Muscle of arm (tissue), 12 donors: ENCODE measurements around the gene VSIR. TPM values are rescaled to one million over a fixed set of nuclear protein-coding genes. Genes with fewer than 3 reads are reported as not detected.
A peak's percentile ranks its signal among the peaks of the same experiment; 100 is the strongest.

Experiments used
- DNase-seq: peaks from one replicate; pipeline ENCODE4 v3.0.0-alpha.2; 2013
- polyA plus RNA-seq, 12 donors: library from polyadenylated mRNA; unstranded; fragments of 120-200 nt; gene quantifications; one replicate each; pipeline ENCODE4 v1.2.1, GENCODE V29; 2013; ENCODE audit not compliant: insufficient read length in 12 of 12

The VSIR gene
- polyA plus RNA-seq, 12 donors = 26.2 to 57.2 (median 29.6) TPM; not detected in 1

- no peak for DNase-seq
These were observed 36.3 kb upstream of the VSIR start for GRCh38 chr10:71809628-71810027.

DNA sequence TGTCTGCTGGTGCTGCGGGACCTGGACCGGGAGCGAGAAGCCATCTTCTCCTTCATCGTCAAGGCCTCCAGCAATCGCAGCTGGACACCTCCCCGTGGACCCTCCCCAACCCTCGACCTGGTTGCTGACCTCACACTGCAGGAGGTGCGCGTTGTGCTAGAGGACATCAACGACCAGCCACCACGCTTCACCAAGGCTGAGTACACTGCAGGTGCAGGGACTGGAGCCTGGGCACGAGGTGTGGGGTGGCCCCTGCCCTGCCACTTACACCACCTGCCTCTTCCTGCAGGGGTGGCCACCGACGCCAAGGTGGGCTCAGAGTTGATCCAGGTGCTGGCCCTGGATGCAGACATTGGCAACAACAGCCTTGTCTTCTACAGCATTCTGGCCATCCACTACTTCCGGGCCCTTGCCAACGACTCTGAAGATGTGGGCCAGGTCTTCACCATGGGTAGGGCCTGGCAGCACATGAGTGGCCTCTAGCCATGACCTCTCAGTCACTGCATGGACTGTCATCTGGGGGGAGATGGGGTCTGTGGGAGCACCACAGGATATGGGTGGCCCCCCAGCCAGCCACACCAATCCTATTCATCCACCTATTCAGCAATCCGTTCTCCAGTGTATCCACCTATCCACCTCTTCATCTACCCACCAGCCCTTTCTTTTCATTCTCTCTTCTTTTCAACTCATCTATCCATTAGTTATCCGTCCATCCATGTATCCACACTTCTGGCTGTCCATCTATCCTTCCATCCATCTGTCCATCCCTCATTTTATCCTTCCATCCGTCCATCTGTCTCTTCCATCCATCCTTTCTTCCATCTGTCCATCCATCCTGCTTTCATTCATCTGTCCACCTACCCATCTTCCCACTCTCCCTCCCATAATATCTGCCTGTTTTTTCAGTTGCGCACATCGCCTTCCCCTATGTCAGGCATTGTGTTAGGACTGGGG is 34.5 kb upstream of the VSIR start:
- no peak for DNase-seq

DNA sequence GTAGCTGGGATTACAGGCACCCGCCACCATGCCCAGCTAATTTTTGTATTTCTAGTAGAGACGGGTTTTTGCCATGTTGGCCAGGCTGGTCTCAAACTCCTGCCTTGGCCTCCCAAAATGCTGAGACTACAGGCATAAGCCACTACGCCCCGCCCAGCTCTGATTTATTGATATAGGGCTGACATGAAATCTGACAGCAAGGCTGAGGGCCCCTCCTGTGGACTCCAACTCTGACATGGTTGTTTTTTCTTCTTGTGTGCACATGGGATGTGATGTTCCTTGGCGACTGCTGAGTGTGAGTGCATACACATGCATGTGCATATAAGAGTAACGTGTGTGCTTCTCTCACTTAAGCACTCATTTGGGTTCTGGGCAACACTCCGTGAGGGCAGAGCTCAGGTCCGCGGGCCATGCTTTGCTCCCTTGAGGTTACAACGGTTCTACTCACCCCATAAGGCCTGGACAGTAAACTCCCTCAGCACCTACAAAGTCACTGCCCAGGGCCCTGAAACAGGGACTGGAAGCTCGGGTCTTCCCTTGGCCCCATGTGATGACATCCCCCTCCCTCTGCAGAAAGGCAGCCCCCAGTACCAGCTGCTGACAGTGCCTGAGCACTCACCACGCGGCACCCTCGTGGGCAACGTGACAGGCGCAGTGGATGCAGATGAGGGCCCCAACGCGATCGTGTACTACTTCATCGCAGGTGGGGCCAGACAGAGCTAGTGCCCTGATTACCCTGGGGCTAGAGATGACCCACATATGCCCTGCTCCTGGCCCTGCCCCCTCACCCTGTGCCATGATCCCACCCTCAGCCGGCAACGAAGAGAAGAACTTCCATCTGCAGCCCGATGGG is 33.6 kb upstream of the VSIR start:
- DNase-seq = no peak

DNA sequence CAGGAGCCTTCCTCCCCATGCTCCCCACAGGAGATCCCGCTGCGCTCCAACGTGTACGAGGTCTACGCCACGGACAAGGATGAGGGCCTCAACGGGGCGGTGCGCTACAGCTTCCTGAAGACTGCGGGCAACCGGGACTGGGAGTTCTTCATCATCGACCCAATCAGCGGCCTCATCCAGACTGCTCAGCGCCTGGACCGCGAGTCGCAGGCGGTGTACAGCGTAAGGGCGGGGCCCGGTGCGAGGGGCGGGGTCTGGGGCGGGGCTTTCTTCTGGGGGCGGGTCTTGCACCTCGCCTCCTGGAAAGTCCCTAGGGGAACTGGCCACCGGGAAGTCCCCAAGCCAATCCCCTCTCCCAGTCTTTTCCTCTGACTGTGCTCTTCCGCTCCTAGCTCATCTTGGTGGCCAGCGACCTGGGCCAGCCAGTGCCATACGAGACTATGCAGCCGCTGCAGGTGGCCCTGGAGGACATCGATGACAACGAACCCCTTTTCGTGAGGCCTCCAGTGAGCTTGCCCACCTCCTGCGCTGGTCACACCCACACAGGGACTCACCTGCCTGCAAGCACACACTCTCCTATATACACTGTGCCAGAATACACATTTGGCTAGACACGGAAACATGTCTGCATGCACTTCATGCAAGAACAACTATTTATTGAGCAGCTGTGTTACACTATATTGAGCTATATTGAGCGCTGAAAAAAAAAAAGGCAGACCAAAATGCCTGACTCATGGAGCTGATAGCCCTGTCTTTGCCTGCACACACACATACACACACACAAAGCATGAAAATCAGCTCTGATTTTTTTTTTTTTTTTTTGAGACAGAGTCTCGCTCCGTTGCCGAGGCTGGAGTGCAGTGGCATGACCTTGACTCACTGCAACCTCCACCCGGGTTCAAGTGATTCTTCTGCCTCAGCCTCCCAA is 32.7 kb upstream of the VSIR start:
- DNase-seq = no peak

- DNase-seq = no peak
These were observed 30.8 kb upstream of the VSIR start for GRCh38 chr10:71804077-71804476.

DNA sequence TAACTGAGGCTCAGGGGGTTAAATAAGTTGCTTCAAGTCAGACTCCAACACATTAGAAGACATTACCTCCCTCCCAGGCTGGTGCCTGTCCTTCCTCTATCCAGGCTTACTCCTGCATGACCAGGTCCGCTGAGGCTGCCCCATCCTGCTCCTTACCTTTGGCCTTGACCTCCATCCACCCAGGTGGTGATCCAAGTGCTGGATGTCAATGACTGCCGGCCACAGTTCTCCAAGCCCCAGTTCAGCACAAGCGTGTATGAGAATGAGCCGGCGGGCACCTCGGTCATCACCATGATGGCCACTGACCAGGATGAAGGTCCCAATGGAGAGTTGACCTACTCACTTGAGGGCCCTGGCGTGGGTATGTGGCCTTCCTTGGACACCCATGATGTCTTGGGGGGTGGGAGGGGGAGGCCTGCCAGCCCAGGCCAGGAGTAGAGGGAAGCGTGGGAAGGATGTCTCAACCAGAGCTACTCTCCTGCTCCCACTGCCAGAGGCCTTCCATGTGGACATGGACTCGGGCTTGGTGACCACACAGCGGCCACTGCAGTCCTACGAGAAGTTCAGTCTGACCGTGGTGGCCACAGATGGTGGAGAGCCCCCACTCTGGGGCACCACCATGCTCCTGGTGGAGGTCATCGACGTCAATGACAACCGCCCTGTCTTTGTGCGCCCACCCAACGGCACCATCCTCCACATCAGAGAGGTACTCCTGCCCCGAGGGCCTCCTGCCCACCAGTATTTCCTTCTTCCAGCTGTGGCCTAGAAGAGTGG is 29.6 kb upstream of the VSIR start:
- DNase-seq = no peak

DNA sequence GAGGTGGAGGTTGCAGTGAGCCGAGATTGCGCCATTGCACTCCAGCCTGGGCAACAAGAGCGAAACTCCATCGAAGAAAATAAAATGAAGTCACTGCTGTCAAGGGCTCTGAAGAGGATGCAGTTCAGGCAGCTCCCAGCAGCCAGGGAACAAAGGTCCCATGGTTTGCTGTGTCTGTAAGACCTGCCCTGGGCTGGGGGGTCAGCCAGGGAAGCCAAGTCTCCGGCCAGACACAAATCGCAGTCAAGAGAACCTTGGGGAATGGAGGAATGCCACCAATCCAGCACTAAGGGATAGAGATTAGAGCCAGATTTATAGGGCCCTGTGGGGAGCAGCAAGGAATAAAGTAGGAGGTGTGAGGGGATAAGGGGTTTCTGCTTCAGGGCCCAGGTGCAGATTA is 28.9 kb upstream of the VSIR start:
- DNase-seq = no peak

- DNase-seq = no peak
These were observed 28.0 kb upstream of the VSIR start for GRCh38 chr10:71801361-71801760.

GRCh38 chr10:71799608-71800453 is 26.5 kb upstream of the VSIR start:
- DNase-seq = no peak

DNA sequence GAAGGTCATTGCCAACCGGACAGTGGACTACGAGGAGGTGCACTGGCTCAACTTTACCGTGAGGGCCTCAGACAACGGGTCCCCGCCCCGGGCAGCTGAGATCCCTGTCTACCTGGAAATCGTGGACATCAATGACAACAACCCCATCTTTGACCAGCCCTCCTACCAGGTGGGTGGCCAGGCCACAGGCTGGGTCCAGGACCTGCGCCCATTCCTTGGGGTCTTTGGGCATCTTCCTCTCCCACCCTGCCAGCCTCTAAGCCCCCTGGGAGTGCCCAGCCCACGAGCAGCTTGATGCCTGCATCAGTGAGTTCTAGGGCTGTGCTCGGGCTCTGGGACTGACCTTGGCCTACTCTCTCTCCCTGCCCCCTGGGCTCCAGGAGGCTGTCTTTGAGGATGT is 25.8 kb upstream of the VSIR start:
- no peak for DNase-seq

DNA sequence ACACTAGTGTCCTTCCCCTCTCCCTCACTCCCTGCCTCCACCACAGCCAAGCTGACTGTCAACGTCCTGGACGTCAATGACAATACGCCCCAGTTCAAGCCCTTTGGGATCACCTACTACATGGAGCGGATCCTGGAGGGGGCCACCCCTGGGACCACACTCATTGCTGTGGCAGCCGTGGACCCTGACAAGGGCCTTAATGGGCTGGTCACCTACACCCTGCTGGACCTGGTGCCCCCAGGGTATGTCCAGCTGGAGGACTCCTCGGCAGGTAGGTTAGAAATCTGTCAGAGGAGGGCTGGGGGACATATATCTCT is 24.9 kb upstream of the VSIR start:
- no peak for DNase-seq

DNA sequence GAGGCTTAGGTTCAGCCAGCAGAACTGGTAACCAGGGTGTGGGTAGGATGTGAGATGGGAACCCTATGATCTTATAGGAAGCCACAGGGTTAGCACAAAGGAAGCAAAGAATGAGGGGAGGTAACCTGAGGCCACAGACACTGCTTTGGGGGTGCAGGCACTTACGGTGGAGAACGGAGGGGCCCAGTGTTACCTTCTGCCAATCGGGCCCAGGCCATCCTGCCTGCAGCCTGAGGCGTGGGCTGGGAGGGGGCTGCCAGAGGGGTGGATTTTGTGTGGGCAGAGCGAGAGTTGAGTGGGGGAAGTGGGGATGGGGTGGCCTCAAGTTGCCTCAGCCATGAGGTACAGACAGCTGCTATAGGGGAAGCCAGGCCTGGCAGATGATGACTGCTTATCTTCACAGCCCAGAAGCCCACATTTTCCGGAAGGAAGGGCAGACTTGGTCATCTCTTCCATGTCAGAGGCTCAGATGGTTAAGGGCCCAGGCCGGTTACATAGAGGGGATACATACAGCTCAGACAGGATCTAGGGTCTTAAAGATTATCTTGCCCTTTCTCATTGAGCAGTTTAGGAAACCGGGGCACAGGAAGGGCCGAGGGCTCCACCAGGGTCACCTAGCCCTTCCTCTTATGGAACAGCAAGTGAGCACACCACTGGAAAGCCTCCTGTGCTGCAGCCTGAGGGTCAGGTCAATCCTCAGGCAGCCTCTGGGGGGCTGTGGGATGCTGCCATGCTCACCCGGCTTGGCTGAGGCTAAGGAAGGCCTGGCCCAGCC is 24.4 kb upstream of the VSIR start:
- no peak for DNase-seq

DNA sequence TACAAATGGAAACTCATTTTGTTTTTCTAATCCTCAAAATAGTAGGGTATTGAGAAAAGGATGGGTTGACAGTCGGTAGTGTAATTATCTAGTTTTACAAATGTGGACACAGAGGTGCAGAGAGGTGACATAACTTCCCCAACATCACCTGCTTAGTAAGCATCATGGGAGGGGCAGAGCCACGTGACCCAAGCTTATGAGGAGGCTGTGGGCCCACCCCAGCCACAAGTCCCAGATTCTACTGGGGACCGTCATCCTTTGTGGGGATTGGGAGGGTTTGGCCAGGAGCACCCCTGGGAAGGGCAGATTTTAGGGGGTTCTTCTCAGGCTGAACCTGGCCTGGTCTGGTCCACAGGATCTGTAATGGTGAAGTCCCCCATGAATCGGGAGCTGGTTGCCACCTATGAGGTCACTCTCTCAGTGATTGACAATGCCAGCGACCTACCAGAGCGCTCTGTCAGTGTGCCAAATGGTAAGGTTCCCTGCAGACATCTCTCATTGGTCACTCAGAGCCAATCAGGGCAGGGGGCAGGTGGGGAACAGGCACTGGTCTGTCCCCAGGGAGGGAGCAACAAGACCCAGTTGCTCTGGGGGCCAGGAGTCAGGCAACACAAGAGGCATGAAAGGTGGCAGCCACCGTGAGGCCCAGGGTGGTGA is 23.6 kb upstream of the VSIR start:
- no peak for DNase-seq

- peak; percentile 57 for DNase-seq
These were observed 21.9 kb upstream of the VSIR start for GRCh38 chr10:71795248-71795647.

DNA sequence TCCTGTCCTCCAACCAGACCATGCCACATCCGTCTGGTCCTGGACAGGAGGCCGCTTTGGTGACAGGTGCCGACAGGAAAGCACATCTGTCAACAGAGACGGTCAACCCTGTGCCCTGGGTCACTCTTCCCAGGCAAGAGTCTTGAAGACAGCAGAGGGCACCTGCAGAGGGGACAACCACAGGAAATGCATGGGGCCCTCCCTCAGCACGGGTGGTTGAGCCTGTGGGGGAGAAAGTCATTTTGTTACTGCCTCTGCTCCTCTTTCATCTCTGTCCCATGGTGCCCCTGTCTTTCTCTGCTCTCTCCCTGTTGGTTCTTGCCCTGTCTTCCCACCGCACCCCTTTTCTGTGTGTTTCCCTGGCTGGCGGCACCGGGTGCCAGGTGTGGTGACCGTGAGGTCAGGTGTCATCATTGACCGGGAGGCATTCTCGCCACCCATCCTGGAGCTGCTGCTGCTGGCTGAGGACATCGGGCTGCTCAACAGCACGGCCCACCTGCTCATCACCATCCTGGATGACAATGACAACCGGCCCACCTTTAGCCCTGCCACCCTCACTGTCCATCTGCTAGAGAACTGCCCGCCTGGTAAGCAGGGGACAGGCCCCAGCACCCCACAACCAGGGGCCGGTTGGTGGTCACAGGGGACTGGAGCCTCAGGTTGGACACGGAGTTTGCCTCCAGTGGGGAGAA is 17.6 kb upstream of the VSIR start:
- no peak for DNase-seq

DNA sequence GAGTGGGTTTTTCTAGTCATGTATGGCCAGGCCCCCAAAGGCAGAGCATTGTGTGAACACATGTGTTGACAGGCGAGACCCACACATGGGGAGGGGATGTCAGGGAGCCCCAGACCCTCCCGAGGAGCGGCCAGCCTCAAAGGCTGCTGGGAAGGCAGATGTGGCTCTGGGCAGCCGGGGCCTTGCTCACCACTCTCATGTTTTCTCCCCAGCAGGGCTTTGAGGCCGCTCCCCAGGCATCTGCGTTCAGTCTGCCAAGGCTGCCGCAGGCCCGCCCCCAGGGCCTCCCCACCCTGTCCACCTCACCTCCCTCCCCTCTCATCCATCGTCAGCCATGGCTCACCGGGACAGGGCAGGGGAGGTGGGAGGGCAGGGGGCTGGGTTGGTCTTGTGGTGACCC is 16.6 kb upstream of the VSIR start:
- no peak for DNase-seq

GRCh38 chr10:71788954-71789353 is 15.6 kb upstream of the VSIR start:
- no peak for DNase-seq

GRCh38 chr10:71784679-71785272 is 11.5 kb upstream of the VSIR start:
- no peak for DNase-seq
